Omental fat pad (tissue), 4 donors: Measurements from ENCODE around the gene SHC4. TPM values are rescaled to one million over a fixed set of nuclear protein-coding genes. Genes with fewer than 3 reads are reported as not detected.

Source experiments
- ATAC-seq: fragments of 150-250 bp; one replicate; pipeline ENCODE4 v1.9.1; 2016; ENCODE audit warnings: mild to moderate bottlenecking, moderate library complexity; ENCODE audit not compliant: low FRiP score
- DNase-seq: peaks from one replicate; pipeline ENCODE4 v3.0.0-alpha.2; 2019; ENCODE audit warnings: low spot score
- CTCF ChIP-seq, 3 donors: fragments of 450-650 bp; IDR thresholded peaks; one replicate each; pipeline ENCODE4 v1.5.1; 2016 to 2017; ENCODE audit warnings: antibody characterized with exemption in 3 of 3, mild to moderate bottlenecking in 3 of 3, moderate library complexity in 2 of 3
- total RNA-seq, 4 donors: library from RNA; depleted of rRNA; stranded (reverse); fragments of >200 nt; gene quantifications; one replicate each; pipeline ENCODE4 v1.1.0, GENCODE V29; 2016

The SHC4 gene
- total RNA-seq, 4 donors from 2014 or later, result 0.48 to 2.2 (median 1.2) TPM; not detected in 1

- ATAC-seq (no peak), DNase-seq (no peak)
- no peak for TF ChIP-seq CTCF (IDR thresholded peaks at IDR 0.05)
These were observed 178.5 kb downstream of the SHC4 start for GRCh38 chr15:48785195-48785594.

- no peak for TF ChIP-seq CTCF (IDR thresholded peaks at IDR 0.05)
- ATAC-seq (no peak), DNase-seq (no peak)
These were observed 179.0 kb downstream of the SHC4 start for GRCh38 chr15:48784756-48785155.

- no peak for ATAC-seq
- DNase-seq, result no peak
- no peak for TF ChIP-seq CTCF (IDR thresholded peaks at IDR 0.05)
These were observed 180.8 kb downstream of the SHC4 start for GRCh38 chr15:48782911-48783310.

GRCh38 chr15:48781481-48782081 is 182.1 kb downstream of the SHC4 start:
- ATAC-seq (no peak), DNase-seq (no peak)
- TF ChIP-seq CTCF (IDR thresholded peaks at IDR 0.05), result no peak

- DNase-seq (no peak), ATAC-seq (no peak)
- no peak for TF ChIP-seq CTCF (IDR thresholded peaks at IDR 0.05)
These were observed 182.7 kb downstream of the SHC4 start for GRCh38 chr15:48781017-48781416.

- no peak for ATAC-seq
- DNase-seq, result no peak
- no peak for TF ChIP-seq CTCF (IDR thresholded peaks at IDR 0.05)
These were observed 185.4 kb downstream of the SHC4 start for GRCh38 chr15:48778331-48778730.

GRCh38 chr15:48777645-48778330 is 185.9 kb downstream of the SHC4 start:
- ATAC-seq, result no peak
- no peak for DNase-seq
- no peak for TF ChIP-seq CTCF (IDR thresholded peaks at IDR 0.05)
